NCI-H1417 (cell line): ENCODE data around the gene MED10.
A peak's percentile ranks its signal among the peaks of the same experiment; 100 is the strongest.

Source experiments
- DNase-seq, 3 experiments: peaks; one replicate each; lab custom pipeline; 2025; lab: John Stamatoyannopoulos, UW

Gene MED10

DNA sequence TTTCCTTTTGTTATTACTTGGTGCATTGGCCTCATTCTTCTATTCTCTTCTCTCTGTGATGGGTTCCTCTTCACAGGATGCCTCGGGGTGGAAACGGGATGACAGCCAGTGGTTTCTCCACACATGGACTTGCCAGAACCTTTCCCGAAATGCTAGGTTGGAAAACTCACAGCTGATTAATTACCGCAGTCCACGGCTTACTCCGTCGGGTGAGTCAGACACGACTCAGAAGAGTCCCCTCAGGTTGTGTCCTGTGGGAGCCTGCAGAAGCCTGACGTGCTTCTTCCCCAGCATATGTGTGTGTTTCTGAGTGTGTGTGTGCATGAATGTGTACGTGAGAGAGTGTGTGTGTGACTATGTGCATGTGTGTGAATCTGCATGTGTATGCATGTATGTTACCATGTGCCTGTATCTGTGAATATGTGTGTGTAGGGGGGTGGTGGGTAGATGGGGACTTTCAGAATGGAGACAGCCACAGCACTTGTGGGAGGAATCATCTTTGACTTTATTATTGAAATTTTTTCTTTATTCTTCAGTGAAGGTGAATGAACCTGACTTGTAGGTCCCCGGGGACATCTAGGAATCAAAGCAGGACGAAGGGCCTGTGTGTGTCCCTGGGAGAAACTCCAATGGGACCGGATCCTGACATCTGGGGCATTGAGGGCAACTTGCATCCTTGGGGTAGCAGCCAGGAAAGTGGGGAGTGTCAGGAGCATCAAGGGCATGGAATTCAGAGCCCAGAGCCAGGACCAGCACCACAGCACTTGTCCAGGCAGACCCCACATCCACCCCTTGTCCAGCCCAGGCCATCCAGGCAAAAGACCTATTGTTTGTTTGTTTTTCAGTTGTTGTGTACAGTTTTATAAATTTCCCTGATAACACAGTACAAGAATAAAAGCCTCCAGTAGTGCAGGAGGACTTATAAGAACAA, 21.9 kb upstream of the MED10 start:
- no peak for DNase-seq

DNA sequence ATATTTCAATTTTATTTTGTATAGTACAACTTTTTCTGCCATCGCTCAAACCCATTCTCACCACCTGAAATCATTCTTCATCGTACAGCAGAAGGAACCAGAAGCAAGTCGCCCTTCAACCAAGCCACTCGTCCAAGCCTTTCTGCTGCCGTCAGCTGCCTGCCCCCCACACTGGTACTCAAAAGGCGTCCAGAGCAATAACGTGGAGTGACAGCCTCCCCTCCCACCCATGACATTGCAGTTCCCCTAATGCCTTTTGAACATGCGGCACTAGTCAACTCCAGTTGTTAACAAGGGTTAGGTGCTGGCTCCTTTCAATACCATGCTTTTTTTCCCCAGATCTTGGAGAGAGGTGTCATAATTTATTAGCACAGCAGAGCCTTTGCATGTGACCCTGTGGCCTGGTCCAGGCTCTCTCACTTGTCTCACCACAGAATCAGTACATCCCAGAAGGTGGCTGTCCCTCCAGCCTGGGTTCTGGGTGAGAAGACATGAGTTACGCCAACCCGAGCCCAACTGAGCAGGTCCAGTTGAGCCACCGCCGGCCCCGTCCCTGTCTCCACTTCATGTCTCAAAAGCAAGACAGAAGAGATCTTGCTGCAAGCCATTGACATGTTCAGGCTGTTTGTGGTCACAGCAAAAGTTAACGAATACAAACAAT, 20.4 kb upstream of the MED10 start:
- DNase-seq: no peak

DNA sequence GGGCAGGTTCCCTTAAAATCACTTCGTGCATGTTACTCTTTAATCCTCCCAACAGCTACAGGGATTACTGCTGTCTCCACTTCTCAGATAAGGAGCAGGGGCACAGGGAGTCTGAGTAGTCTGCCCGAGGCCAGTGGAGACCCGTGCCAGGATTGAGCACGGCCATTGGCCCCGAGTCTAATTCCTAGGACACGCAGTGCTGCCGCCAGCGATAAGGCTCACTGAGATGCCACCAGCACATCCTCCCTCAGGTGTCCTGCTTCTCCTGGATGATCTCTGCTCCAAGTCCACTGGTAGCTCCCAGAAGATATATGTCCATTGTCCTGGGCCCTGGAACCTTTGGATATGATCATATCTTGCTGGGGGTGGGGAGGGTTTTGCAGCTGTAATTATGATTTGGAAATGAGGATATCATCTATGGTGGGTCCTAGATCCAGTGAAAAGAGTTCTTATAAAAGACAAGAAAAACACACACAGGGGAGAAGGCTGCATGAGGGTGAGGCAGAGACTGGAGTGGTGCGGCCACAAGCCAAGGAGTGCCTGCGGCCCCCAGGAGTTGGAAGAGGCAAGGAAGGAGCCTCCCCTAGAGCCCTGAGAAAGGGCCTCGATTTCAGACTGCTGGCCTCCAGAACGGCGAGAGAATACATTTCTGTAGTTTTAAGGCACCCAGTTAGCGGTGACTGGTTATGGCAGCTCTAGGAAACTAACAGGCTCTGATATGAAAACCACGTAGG, 19.4 kb upstream of the MED10 start:
- no peak for DNase-seq

DNA sequence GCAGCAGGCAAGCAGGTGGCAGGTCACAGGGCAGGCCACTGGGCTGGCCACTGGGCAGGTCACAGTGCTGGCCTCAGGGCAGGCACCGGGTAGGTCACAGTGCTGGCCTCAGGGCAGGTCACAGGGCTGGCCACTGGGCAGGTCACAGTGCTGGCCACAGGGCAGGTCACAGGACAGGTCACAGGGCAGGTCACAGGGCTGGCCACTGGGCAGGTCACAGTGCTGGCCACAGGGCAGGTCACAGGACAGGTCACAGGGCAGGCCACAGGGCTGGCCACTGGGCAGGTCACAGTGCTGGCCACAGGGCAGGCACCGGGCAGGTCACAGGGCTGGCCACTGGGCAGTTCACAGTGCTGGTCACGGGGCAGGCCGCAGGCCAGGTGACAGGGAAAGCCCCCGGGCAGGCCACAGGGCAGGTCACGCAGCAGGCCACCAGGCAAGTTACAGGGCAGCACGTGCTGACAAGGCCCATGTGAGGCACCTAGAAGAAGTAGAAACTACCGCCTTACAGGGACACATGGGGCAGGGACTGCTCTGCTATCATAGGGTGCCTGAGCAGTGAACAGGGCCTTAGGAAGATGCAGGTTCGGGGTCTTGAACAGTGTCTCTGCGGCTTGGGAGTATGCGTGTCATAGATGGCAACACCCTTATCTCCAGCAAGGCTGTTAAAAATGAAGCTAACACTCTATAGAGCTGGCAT, 18.6 kb upstream of the MED10 start:
- DNase-seq: no peak

DNA sequence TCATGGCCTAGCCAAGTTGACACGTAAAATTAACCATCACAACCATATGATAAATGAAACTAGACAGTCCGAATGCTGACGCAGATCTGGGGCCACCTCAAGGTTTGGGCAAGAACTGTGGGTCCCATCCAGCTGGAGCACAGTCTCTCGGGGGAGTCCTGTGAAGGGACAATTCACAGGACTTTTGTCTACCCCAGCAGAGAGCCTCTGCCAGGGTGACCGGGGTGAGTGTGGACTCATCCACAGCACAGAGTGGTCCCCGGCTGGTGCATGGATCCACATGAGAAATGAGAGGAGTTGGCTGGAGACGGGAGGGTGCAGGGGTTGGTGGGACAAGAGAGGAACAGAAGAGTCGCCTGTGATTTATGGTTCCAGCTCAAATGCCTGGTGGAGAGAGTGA, 17.7 kb upstream of the MED10 start:
- no peak for DNase-seq

DNA sequence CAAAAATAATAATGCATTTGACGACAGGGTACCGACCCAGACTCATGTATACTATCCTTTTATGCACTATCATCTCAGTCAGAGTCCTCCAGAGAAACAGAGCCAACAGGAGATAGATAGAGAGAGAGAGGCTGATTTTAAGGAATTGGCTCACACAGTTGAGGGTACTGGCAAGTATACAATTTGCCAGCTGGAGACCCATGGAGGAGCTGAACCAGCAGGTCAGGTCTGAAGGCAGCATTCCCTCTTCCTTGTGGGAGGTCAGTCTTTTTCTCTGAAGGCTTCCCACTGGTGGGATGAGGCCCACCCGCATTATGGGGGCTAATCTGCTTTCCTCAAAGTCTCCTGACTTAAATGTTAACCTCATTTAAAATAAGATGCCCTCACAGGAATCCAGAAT, 17.3 kb upstream of the MED10 start:
- DNase-seq: no peak

DNA sequence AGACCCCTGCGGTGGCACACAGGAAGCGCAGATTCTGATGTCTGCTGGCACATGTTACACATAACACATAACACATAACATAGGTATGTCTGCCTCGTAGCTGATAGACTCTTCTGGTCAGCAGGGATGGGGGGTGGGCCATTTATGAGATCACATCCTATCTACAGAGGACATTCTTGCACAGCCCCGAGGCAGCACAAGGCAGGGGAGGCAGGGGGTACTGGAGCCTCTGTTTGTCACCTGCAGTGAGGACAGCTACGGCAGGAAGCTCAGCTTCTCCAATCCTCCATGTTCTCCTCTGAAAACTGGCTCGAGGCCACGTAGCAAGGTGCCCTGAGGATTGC, 16.7 kb upstream of the MED10 start:
- DNase-seq: no peak

DNA sequence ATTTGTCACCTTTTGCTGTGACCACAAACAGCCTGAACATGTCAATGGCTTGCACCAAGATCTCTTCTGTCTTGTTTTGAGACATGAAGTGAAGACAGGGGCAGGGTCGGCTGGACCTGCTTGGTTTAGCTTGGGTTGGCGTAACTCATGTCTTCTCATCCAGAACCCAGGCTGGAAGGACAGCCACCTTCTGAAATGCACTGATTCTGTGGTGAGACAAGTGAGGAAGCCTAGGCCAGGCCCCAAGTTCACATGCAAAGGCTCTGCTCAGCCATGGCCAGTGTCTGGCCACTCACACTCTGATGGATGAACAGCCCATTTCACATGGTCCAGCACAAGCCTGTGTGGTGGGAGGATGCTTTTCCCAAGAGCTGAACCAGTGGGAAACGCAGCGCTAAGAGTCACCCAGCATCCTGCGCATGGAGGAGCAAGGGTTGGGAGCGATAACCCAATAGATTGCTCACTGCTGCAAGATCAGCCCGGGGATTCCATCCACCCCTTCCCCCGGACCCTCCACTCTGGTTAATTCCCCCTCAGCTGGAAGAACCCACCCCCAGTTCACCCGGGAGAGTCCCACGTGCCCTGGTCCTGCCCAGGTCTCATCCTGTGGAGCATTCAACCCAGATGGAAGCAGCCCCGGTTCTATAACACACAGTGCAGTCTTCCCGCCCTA, 16.2 kb upstream of the MED10 start:
- DNase-seq: no peak

DNA sequence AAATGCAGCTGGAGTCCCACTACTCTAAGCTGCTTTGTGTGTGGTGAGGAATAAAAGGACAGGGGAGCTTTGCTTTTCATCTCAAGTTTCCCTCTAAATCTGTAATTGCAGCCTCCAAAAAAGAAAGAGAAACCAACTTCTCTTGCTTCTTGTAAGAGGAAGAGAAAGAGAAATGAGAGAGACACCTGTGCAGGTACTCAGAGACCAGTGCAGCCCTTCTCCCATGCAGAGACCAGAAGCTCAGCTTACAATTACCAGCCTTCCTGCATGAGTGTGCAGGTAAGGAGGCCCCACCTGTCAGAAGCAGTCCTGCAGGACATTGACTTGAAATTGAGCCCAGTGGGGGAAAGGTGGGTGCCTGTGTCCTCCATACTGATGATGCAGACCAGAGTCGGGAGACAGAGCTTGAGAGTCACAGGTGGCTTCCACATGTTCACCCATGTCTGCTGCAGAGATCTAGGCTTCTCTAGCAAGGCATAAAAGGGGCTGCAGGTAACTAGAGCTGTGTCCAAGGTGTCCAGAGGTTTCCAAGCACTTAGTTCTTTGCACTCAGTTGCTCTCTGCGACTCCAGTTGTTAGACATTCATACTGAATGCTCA, 15.3 kb upstream of the MED10 start:
- DNase-seq: no peak

DNA sequence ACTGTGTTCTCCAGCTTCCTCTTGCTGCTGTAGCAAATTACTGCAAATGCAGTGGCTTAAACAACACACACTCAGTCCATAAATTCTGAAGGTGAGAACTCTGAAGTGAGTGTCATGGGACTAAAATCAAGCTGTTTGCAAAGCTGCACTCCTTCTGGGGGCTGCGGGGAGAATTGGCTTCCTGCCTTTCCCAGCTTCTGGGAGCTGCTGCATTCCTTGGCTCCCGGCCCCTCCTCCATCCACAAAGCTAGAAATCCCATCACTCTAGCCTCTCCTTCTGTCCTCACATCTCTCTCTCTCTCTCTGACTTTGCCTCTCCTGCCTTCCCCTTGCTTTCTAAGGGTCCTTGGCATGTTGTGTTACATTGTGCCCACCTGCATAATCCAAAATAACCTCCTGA, 14.2 kb upstream of the MED10 start:
- DNase-seq: no peak

DNA sequence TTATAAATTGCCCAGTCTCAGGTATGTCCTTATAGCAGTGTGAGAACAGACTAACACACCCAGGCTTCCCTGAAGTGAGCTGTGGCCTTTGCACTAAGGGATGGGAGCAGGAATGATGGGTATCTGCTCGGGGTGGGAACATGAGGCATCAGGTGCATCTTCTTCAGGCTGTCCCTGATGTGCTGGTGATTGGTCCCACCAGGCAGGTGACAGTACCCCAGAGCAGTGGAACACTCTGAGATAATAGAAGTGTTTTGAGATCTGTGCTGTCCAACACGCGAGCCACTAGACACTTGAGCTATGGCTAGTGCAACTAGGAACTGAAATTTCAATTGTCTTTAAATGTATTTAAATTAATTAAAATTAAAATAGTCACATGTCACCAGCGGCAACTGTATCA, 12.8 kb upstream of the MED10 start:
- DNase-seq: no peak

DNA sequence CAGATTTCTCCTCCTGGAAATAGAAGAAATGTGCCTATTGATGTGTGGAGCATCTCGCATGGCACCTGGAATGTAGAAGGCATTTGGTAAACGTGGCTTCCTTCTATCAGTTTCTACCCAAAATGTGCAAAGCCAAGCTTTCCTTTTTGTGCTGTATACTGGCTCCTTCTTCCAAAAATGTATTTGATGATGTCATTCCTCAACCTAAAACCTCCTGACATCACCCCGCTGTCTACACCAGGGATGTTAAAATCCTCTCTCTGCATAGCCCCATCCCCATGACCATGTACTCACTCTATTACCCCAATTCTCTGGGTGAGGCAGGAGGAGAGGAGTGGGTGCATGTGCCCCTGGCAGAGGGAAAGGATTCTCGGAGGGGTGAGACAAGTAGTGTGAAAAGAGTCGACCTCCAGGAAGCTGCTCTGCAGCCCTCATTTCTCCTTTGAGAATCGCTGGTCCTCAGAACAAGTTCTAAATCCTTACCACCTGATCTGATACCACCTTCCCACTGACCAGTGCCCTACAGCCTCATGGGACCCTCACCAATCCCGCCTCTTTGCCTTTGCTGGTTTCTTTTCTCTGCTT, 11.7 kb upstream of the MED10 start:
- DNase-seq: no peak

DNA sequence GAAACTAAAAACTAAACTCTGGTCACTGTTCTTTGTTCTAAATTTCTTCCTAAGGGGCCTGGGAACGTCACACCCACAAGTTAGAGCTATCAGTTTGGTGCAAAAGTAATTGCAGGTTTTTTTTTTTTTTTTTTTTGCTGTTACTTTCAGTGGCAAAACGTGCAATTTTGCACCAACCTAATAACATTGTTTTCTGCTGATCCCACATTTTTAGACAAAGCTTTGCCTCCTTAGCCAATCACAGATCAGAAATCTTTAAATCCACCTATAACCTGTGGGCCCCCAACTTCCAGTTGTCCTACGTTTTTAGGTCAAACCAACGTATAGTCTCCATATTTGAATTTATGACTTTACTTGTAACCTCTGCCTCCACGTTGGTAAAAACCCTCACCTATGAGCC, 11.1 kb upstream of the MED10 start:
- no peak for DNase-seq

DNA sequence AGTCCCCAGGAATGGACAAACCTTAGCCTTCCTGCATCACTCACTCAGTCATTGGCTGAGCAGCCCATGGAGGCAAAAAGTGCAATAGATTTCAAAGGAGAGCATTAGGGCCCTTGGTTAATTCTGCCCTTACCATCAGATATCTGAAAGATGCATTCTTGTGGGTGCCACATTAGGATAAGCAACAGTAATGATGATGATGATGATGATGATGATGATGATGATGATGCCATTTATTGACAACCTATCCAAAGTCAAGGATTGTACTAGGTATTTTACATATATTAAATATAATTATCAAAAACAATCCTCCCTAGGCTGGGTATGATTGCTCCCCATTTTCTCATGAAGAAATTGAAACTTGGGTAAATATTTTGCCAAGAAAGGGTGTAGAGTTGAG, 9.6 kb upstream of the MED10 start:
- no peak for DNase-seq

DNA sequence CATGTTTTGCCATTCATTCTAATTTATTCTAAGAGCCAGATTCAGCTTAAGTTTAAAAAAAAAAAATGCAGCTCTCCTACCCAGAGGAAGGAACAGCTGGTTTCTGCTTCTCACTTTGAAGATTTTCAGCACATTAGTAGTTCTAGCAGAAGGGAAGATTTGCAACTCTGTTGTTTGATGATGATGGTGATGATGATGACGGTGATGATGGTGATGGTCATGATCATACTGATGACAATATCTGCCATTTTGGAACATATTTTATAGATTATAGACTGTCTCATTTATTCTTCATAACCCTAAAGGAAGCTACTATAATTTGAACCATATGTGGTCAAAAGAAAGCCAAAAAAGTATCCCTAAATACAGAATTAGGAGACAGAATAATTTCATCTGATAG, 7.9 kb upstream of the MED10 start:
- no peak for DNase-seq

DNA sequence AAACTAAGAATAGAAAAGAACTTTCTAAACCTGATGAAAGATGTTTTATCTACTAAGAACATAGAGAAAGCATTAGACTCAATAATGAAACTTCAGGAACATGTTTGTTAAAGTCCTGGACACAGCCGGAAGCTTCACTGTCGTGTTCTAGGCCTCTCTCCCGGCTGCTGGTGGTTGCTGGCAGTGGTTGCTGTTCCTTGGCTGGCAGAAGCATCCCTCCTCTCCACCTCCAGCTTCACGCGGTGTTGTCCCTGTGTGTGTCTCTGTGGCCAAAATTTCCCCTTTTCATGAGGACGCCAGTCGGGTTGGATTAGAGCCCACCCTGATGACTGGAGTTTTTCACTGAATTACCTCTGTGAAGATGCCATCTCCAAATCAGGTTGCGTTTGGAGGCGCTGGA, 6.5 kb upstream of the MED10 start:
- DNase-seq: no peak

DNA sequence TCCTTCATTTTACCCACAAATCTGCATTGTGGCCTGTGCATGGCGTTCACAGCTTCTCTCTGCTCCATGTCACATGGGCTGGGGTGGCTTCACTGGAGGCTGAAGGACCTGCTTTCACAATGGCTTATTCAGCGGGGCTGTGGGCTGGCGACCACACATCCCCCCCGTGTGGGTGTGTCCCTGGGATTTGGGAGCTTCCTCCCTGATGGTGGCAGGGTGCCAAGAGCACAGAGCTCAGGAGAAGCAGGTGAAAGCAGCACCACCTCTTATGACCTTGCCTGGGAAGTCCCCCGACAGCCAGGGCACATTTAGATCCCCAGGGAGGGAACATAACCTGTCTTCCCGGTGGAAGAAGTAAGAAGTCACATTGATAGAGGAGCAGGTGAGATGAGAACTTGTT, 5.0 kb upstream of the MED10 start:
- DNase-seq: peak; percentile 23 to 64 (median 60)

DNA sequence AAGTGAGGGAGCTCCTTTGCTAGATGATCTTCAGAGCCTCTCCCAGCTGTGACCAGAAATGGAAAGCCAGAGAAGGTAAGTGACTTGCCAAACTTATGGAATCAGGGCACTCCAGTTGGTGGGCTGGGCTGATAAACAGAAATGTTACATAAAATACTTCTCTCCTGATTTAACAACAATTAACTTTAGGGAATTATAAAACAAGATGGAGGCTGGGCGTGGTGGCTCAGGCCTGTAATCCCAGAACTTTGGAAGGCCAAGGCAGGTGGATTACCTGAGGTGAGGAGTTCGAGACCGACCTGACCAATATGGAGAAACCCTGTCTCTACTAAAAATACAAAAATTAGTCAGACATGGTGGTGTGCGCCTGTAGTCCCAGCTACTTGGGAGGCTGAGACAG, 899 bp upstream of the MED10 start:
- no peak for DNase-seq

DNA sequence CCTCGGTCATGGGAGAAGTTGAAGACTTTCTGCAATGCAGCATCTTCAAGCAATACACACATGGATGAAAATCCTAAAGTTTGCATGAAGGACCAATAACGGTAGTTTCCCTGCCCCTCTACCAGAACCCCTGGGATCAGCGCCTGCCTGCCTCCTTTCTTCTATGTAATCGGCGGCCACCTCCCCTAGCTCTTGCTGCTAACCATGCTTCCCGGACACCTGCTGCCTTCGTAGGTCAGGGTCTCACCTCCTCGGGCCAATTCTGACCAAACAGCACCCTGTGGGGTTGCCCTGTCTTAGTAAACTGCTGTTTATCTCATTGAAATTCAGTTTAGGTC, 388 bp upstream of the MED10 start:
- no peak for DNase-seq

DNA sequence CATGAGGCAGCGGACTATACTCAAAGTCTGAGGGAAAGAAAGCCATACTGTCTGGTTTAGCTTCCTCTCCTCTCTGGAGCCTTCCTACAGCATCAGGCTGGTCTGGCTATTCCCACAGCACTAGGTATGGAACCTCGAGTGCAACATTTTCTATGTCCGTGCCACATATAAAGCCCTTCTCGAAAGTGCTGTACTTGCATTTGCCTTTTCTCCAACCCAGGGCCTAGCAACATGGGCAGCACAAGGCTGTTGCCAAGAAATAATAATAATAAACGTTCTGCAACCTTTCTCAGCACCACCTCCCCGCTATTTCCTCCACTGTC, 804 bp downstream of the MED10 start:
- DNase-seq: no peak

DNA sequence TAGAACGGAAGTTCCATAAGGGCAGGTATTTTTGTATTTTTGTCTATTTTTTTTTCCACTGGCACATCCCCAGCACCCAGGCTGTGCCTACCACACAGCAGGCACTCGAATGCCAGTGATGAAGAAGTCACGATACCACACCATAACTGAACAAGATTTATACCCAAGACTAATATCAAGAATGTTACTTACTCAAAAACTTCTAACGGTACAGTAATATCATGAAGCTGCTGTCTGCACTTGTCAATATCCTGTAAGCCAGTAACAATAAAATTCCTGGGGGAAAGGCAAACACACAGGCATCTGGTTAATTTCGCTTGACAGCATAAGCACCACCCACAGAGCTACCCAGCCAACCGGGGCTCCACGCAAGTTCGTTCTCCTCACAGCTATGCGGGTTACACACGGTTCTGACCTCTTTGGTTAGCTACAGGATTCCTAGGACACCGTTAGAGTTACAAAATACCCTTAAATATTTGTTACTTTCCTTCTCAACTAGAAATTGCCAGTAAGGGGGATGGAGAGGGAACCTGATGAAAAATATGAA, 1.3 kb downstream of the MED10 start:
- DNase-seq: no peak
